ENCODE results near the gene ZNF236. TPM values are rescaled to one million over a fixed set of nuclear protein-coding genes. Genes with fewer than 3 reads are reported as not detected.

Gene ZNF236
- total and polyA plus RNA-seq, 2 of the 8 experiments (the other 6 are each of a cell fraction or from before 2014, with no cell fraction given) = 6.7 to 14.5 TPM

DNA sequence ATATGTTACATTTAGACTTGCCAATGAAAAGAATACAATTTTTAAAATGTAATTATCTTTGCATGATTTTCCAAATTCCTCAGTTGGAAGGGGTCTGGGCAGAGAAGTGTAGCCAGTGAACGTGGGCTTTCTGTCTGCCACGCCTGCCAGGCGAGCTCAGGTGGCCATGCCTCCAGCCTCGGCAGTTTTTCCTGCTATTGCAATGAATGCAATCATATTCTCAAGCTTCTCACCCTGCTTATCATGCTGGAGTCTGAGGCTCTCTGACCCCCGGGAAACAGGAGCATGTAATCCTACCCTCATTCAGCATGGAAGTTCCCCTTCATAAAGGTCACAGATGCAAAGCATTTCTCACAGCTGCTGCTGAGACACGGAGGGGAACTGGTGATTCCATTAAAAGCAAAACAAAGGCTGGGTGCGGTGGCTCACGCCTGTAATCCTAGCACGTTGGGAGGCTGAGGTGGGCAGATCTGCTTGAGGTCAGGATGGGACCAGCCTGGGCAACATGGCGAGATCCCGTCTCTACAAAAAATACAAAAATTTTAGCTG lies 155.4 kb downstream of the ZNF236 start:
- Histone ChIP-seq H3K4me2 (ENCODE audit: insufficient read depth in 1 of 2, low read depth in 2 of 2, low read length in 2 of 2) (no peak overlapping the region), H2AK5ac (ENCODE audit: low read depth, low read length) (no peak overlapping the region), H3K23me2 (ENCODE audit: low read depth, low read length) (no peaks in the 10 kb centered on the region), H2BK5ac (ENCODE audit: low read depth, low read length) (no peak overlapping the region; the same call in 1 of the 2 replicates), H3K27ac (ENCODE audit: low read depth, low read length) (no peak overlapping the region), H3K4me1 (replicated peaks in 1 of 4; ENCODE audit: control insufficient read depth in 3 of 4, insufficient read depth in 4 of 4, low read length in 3 of 4) (peaks cover 0 to 16% (median 8%) of the 10 kb centered on the region in 4 experiments; a peak in 6 of 7 replicates), H3K23ac (ENCODE audit: insufficient read length) (no peak overlapping the region), H2AFZ (ENCODE audit: low read length) (no peak overlapping the region), H2BK12ac (ENCODE audit: low read depth, low read length) (no peak overlapping the region), H4K20me1 (replicated peaks in 1 of 2; ENCODE audit: control insufficient read depth in 1 of 2, insufficient read depth in 2 of 2, low read length in 2 of 2) (no peaks in the 10 kb centered on the region), H4K5ac (ENCODE audit: insufficient read length, low read depth, low read length) (no peak overlapping the region), H3K14ac (ENCODE audit: insufficient read length) (no peak overlapping the region), H3K9me3 (ENCODE audit: insufficient read depth in 2 of 2, low read depth in 1 of 2, low read length in 1 of 2) (no peaks in the 10 kb centered on the region), H3K18ac (ENCODE audit: extremely low read depth, low read length) (no peak overlapping the region), H4K8ac (ENCODE audit: extremely low read depth, insufficient read depth, low read length) (no peak overlapping the region), H3K27me3 (replicated peaks in 1 of 4; ENCODE audit: control insufficient read depth in 3 of 4, extremely low read depth in 1 of 4, insufficient read depth in 3 of 4, low read length in 3 of 4) (no peaks in the 10 kb centered on the region), H3K56ac (replicated peaks; ENCODE audit: insufficient read length, low read depth, low read length) (no peak overlapping the region), H3K9ac (replicated peaks in 1 of 4; ENCODE audit: extremely low read depth in 1 of 4, low read depth in 3 of 4, low read length in 3 of 4) (no peak overlapping the region), H3K79me1 (ENCODE audit: low read depth, low read length) (no peaks in the 10 kb centered on the region), H3K4me3 (ENCODE audit: extremely low read depth in 1 of 4, insufficient read depth in 2 of 4, low read depth in 3 of 4, low read length in 4 of 4) (no peak overlapping the region), H2BK120ac (replicated peaks; ENCODE audit: low read depth, low read length) (no peak overlapping the region), H3K4ac (replicated peaks; ENCODE audit: insufficient read length, low read depth, low read length) (no peak overlapping the region), H4K91ac (replicated peaks; ENCODE audit: insufficient read length, low read length) (no peak overlapping the region), H2BK15ac (ENCODE audit: low read length) (no peak overlapping the region), H2BK20ac (ENCODE audit: low read length) (no peak overlapping the region), H3K36me3 (ENCODE audit: control insufficient read depth in 2 of 4, insufficient read depth in 4 of 4, low read length in 3 of 4) (no peaks in the 10 kb centered on the region), H3K79me2 (ENCODE audit: control insufficient read depth in 1 of 2, insufficient read depth in 2 of 2, low read length in 2 of 2) (no peaks in the 10 kb centered on the region)
- WGBS, 2 experiments (ENCODE audit: extremely low coverage in 1 of 2, insufficient coverage in 1 of 2, insufficient read length in 1 of 2, insufficient replicate concordance in 2 of 2, low coverage in 1 of 2, low lambda C conversion rate in 2 of 2, missing lambda C conversion rate in 1 of 2) = 92% methylated on average over 11 of the region's 11 CpGs; no CpG with 5 or more reads in 1 of the 2 experiments
- DNase-seq (ENCODE audit: low read depth in 1 of 2, low spot score in 2 of 2) (peak in 1 of 2 experiments; percentile 32), FAIRE-seq (no peak)
- ChIA-PET CTCF (ENCODE audit: partially characterized antibody) (interaction anchor here (0.6 to 13.3 kb wide), 10 partner anchors 9 to 166 kb away, joined by 3 to 188 read pairs (median 4); no protein-coding TSS in a partner anchor), POLR2A (ENCODE audit: partially characterized antibody) (interaction anchor here (1.8 kb wide), 1 partner anchor 10 kb away, joined by 5 read pairs; no protein-coding TSS in a partner anchor)
- TF ChIP-seq CBX8 (IDR thresholded peaks at IDR 0.05; ENCODE audit: borderline replicate concordance, low read depth, low read length) (no peak), TAF7 (optimal IDR thresholded peaks at IDR 0.05; ENCODE audit: borderline replicate concordance, low read depth, low read length) (no peak), RNF2 (IDR thresholded peaks at IDR 0.05; ENCODE audit: borderline replicate concordance, low read depth, low read length, missing control alignments, poor library complexity, severe bottlenecking) (no peak), SUZ12 (IDR thresholded peaks at IDR 0.05; ENCODE audit: low read length) (no peak), CREB1 (IDR thresholded peaks at IDR 0.05) (no peak), RFX5 (IDR thresholded peaks at IDR 0.05; ENCODE audit: borderline replicate concordance, low read depth, low read length) (no peak), FOSL1 (IDR thresholded peaks at IDR 0.05; ENCODE audit: insufficient read depth, low read depth, low read length) (no peak), SIX5 (IDR thresholded peaks at IDR 0.05; ENCODE audit: low read depth, low read length) (no peak), SP1 (IDR thresholded peaks at IDR 0.05; ENCODE audit: low read depth, low read length) (no peak), TEAD4 (IDR thresholded peaks at IDR 0.05; ENCODE audit: low read depth, low read length) (no peak)
- TF ChIP-seq, protein P1, sequence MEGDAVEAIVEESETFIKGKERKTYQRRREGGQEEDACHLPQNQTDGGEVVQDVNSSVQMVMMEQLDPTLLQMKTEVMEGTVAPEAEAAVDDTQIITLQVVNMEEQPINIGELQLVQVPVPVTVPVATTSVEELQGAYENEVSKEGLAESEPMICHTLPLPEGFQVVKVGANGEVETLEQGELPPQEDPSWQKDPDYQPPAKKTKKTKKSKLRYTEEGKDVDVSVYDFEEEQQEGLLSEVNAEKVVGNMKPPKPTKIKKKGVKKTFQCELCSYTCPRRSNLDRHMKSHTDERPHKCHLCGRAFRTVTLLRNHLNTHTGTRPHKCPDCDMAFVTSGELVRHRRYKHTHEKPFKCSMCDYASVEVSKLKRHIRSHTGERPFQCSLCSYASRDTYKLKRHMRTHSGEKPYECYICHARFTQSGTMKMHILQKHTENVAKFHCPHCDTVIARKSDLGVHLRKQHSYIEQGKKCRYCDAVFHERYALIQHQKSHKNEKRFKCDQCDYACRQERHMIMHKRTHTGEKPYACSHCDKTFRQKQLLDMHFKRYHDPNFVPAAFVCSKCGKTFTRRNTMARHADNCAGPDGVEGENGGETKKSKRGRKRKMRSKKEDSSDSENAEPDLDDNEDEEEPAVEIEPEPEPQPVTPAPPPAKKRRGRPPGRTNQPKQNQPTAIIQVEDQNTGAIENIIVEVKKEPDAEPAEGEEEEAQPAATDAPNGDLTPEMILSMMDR (IDR thresholded peaks at IDR 0.05; ENCODE audit: control extremely low read depth in 1 of 3, insufficient read depth in 1 of 3, low read depth in 1 of 3, low read length in 3 of 3) = no peak

All from H1 (cell line).